ENCODE measurements around the gene WNT2B. TPM values are rescaled to one million over a fixed set of nuclear protein-coding genes. Genes with fewer than 3 reads are reported as not detected.
"Not testable (repeated sequence)": the region's sequence is repeated elsewhere in the genome, so short reads cannot be mapped to it uniquely, and the experiment has no call there.

Gene WNT2B
- total RNA-seq = 1.5 TPM
- long read RNA-seq = 0 reads

DNA sequence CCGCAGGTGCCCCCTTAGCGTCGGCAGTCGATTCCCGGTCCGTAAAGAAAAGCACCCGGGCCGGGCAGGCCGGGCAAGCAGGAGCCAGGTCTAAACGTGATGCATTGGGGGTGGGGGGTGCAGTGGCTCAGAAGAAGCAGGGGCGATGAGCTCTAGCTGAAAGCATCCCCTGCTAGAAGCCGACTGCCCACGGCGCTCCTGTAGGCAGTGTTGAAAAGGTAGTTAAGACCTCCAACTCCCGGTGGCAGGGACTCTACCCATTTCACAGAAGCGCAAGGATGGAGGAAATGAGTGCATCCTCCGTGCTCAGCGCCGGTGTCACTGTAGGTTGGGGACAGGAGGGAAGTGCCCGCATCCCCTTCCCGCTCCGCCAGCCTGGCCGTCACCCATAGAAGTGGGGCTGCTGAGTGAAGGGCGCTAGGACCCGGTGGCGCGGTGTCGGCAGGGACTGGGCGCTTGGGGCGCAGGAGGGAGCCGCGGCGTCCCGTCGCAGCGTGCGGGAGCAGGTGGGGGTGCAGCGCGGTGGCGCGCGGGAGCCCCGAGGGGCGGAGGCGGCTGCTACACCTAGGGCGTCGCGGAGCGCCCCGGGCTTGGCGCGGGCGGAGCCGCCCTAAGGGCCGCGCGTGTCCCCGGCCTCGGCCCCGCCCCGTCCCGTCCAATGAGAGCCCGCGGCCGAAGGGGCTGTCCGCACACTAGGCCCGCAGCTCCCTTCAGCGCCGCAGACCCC, at the start of gene WNT2B:
TSS of gene WNT2B (plus strand) at position 688 of the 727 bp plus-strand sequence. CDS start 298 bp downstream, outside the sequence.
- intact Hi-C loops (cut with DNase I) = no loop called here
- DNase-seq (ENCODE audit: missing footprints) = peak; percentile 66
- ATAC-seq = peak; percentile 46

- ATAC-seq = no peak
- DNase-seq (ENCODE audit: missing footprints) = no peak
- intact Hi-C loops (cut with DNase I) = no loop called here
These were observed 48.1 kb upstream of the WNT2B start for GRCh38 chr1:112460615-112461014.

DNA sequence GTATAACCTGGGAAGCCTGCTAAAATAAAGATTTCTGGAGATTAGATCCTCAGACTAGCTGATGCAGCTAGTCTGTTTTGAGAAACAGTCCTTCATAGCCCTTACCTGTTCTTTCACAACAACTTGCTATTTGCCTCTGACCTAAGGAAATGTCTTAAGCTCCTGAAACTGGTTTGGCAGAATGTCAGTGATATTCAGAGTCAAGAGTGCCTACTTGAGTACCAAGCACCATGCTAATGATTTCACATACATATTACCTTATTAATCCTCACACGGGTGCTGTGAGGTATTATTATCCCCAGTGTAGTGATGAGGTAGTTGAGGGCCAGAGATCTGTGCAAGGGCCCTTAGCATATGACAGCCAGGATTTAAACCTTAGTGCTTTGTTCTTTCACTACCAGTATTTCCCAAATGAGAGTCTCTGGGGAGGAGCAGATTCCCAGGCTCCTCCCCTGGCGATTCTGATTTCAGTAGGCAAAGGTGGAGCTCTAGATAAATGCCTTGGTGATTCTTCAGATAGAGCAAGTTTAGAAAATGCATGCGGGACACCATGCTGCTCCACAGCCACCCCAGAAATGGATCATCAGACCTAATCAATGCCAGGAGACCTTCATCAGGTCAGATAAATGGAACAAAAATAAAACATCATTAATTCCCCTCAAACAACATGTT, 47.4 kb upstream of the WNT2B start:
- intact Hi-C loops (cut with DNase I) = no loop called here
- no peak for ATAC-seq
- DNase-seq (ENCODE audit: missing footprints) = no peak

GRCh38 chr1:112462953-112463279, 45.8 kb upstream of the WNT2B start:
- intact Hi-C loops (cut with DNase I) = no loop called here
- DNase-seq (ENCODE audit: missing footprints) = no peak
- no peak for ATAC-seq

DNA sequence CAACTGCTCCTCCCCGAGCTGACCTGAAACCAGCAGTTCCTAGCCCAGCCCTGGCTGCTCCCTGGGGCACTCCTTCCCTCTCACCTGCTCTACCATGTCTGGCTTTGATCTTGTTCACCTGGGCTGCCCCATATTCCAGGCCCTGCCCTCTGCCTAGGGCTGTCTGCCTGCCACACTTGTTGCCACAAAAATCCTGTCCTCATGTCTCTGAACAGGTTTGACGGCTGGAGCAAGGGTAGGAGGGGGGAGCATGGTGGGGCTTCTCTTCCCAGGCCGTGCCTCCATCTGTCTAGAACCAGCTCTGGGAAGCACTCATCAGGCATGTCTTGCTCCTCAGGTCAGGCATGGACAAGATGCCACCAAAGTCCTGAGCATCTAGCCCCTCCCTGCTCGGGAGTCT, 44.3 kb upstream of the WNT2B start:
- no peak for ATAC-seq
- intact Hi-C loops (cut with DNase I) = no loop called here
- DNase-seq (ENCODE audit: missing footprints) = no peak

GRCh38 chr1:112465122-112465521, 43.6 kb upstream of the WNT2B start:
- ATAC-seq (no peak), DNase-seq (ENCODE audit: missing footprints) (no peak)
- intact Hi-C loops (cut with DNase I) = no loop called here

GRCh38 chr1:112466078-112466660, 42.6 kb upstream of the WNT2B start:
- DNase-seq (ENCODE audit: missing footprints) (peak; percentile 98), ATAC-seq (peak; percentile 94)
- intact Hi-C loops (cut with DNase I) = loop anchor here (1.0 kb wide), 1 partner anchor 76 kb away; no protein-coding TSS in a partner anchor

DNA sequence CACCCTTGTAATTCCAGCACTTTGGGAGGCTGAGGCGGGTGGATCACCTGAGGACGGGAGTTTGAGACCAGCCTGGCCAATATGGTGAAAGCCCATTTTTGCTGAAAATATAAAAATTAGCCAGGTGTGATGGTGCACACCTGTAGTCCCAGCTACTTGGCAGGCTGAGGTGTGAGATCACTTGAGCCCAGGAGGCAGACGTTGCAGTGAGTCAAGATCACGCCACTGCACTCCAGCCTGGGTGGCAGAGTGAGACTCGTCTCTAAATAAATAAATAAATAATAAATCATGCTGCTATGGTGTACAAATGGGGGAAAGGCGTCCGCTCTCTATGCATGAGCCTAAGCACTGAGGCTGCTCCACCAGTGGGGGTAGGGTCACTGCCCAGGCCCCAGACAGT, 38.4 kb upstream of the WNT2B start:
- DNase-seq (ENCODE audit: missing footprints); ATAC-seq; intact Hi-C loops (cut with DNase I): not testable (repeated sequence)

- intact Hi-C loops (cut with DNase I) = no loop called here
- ATAC-seq = no peak
- no peak for DNase-seq (ENCODE audit: missing footprints)
These were observed 37.8 kb upstream of the WNT2B start for GRCh38 chr1:112470966-112471365.

DNA sequence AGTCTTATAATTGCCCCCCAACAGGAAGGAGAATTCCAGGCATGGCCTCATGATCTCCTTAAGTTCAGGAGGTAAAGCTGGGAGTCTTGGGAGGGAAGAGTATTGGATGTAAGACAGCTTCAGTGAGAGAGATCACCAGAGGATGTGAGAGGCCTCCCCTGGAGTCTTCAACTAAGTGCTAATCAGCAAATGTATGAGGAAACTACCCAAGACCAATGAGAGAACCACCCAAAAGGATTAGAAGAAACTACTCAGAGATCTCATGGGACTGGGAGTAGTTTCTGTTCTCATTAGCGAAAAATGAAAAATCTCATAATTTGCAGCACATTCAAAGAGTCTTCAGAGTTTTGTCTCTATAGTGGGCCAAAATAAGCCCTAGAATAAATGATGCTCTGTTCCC, 36.6 kb upstream of the WNT2B start:
- ATAC-seq = no peak
- no peak for DNase-seq (ENCODE audit: missing footprints)
- intact Hi-C loops (cut with DNase I) = no loop called here

GRCh38 chr1:112477550-112477949, 31.2 kb upstream of the WNT2B start:
- ATAC-seq (no peak), DNase-seq (ENCODE audit: missing footprints) (no peak)
- intact Hi-C loops (cut with DNase I) = no loop called here

GRCh38 chr1:112478314-112478713, 30.5 kb upstream of the WNT2B start:
- intact Hi-C loops (cut with DNase I) = no loop called here
- no peak for ATAC-seq
- no peak for DNase-seq (ENCODE audit: missing footprints)

- intact Hi-C loops (cut with DNase I); ATAC-seq; DNase-seq (ENCODE audit: missing footprints): not testable (repeated sequence)
These were observed 22.7 kb upstream of the WNT2B start for GRCh38 chr1:112486063-112486462.

DNA sequence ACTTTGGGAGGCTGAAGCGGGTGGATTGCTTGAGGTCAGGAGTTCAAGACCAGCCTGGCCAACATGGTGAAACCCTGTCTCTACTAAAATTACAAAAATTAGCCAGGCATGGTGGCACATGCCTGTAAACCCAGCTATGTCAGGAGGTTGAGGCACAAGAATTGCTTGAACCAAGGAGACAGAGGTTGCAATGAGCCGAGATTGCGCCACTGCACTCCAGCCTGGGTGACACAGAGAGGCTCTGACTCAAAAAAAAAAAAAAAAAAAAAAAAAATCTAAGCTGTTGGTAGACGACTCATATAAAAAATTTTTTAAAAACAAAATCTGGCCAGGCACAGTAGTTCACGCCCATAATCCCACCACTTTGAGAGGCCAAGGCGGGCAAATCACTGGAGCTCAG, 21.1 kb upstream of the WNT2B start:
- intact Hi-C loops (cut with DNase I); DNase-seq (ENCODE audit: missing footprints); ATAC-seq: not testable (repeated sequence)

GRCh38 chr1:112488141-112488540, 20.6 kb upstream of the WNT2B start:
- DNase-seq (ENCODE audit: missing footprints) (no peak), ATAC-seq (no peak)
- intact Hi-C loops (cut with DNase I) = no loop called here

DNA sequence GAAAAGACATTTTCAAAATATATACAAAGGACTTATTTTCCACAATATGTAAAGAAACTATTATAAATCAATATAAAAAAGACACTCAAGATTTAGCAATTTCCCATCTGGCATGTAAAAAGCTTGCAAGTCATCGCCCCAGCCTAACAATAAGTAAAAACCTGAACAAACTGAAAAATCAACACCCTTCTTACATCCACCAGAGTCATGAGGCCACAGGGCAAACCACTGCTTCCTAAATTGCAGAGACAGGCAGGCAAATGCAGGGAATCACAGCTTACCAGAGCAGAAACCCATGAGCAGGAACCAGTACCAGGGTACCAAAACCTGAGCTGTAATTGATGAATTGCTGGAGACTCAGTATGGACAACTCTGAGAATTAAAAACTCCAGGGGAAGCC, 16.7 kb upstream of the WNT2B start:
- ATAC-seq (no peak), DNase-seq (ENCODE audit: missing footprints) (no peak)
- intact Hi-C loops (cut with DNase I) = no loop called here

DNA sequence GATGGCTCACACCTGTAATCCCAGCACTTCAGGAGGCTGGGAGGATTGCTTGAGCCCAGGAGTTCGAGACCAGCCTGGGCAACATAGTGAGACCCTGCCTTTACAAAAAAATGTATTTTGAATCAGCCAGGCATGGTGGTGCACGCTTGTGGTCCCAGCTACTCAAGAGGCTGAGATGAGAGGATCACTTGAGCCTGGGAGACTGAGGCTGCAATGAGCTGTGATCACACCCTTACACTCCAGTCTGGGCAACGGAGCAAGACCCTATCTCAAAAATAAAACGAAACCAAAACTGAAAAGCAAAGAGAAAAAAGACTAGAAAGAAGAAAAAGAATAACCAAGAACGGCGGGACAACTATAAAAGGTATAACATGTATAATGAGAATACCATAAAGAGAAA, 15.4 kb upstream of the WNT2B start:
- DNase-seq (ENCODE audit: missing footprints) (no peak), ATAC-seq (no peak)
- intact Hi-C loops (cut with DNase I) = no loop called here

- intact Hi-C loops (cut with DNase I) = no loop called here
- DNase-seq (ENCODE audit: missing footprints) (no peak), ATAC-seq (no peak)
These were observed 12.5 kb upstream of the WNT2B start for GRCh38 chr1:112496290-112496689.

DNA sequence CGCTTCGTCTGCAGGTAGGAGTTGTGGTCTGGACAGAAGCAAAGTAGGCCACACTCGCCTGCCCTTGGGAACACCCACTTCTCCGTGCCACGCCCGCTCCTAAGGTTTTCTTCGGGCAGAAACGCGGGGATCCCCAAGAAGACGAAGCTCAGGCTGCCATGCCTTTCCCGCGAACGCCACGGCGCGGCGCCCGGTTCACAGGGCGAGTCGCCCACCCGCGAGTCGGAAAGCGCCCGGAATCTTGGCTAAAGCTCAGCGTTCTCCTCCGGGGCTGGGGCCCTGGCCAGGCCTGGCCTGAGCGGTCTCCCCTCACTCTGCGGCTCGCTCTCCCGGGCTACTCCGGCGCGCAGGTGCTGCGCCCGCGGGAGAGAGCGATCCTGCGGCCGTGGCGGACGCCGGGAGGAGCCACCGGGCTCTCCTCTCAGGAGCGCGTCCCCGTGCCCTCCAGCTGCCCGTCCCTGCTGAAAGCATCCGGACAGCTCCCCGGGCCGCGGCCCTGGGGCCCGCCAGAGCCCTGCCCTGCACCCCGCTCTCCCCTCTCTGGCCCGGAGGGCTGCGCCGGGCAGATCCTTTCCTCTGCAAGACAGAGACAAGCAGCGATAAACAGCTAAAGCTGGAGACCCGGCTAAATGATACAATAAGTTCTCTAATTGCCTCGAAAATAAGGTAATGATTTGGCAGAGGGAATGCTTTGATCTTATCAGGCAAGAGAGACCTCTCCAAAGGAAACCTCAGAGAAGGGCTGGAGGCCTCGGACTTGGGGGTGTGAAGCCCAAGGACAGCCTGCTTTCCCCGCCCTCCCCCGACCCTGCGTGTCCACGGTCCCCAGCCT, 6.7 kb upstream of the WNT2B start:
- DNase-seq (ENCODE audit: missing footprints) (peak; percentile 81), ATAC-seq (peak; percentile 91)
- intact Hi-C loops (cut with DNase I) = loop anchor here (5.0 kb wide), 1 partner anchor 205 kb away; the partner anchor contains the start of gene RHOC
